ENCODE data around the gene DOCK2. TPM values are rescaled to one million over a fixed set of nuclear protein-coding genes. Genes with fewer than 3 reads are reported as not detected.
"Not testable (repeated sequence)": the region's sequence is repeated elsewhere in the genome, so short reads cannot be mapped to it uniquely, and the experiment has no call there.

Gene DOCK2
- polyA plus RNA-seq, 1 experiment, result 2.0 TPM

GRCh38 chr5:169724303-169725087, 87.4 kb downstream of the DOCK2 start:
- ChIA-PET POLR2A (interaction anchor here (0.7 kb wide), 1 partner anchor 29 kb away, joined by 7 read pairs; no protein-coding TSS in a partner anchor), CTCF (interaction anchor here (1.1 to 2.3 kb wide), 4 partner anchors 10 to 256 kb away, joined by 5 to 10 read pairs (median 6); partner anchors contain the start of gene INSYN2B)
- no peak for DNase-seq (ENCODE audit: low read depth)
- H3K4me3 ChIP-seq (ENCODE audit: low read depth, low read length), result no peak overlapping the region
- no peaks in the 10 kb centered on the region for H3K27me3 ChIP-seq (ENCODE audit: control insufficient read depth, insufficient read depth, low read length)
- no peaks in the 10 kb centered on the region for H3K36me3 ChIP-seq (ENCODE audit: control insufficient read depth, insufficient read depth, low read length)
- TF ChIP-seq CTCF (IDR thresholded peaks at IDR 0.05; ENCODE audit: insufficient read depth, low read depth, low read length), result no peak

GRCh38 chr5:169725665-169726064, 88.6 kb downstream of the DOCK2 start:
- H3K4me3 ChIP-seq (ENCODE audit: low read depth, low read length); POLR2A ChIA-PET; H3K27me3 ChIP-seq (ENCODE audit: control insufficient read depth, insufficient read depth, low read length); H3K36me3 ChIP-seq (ENCODE audit: control insufficient read depth, insufficient read depth, low read length); DNase-seq (ENCODE audit: low read depth): not testable (repeated sequence)
- CTCF ChIA-PET, result interaction anchor here (1.9 kb wide), 1 partner anchor 12 kb away, joined by 5 read pairs; no protein-coding TSS in a partner anchor

GRCh38 chr5:169728418-169728817, 91.3 kb downstream of the DOCK2 start:
- POLR2A ChIA-PET, result no interaction called here
- Histone ChIP-seq H3K36me3 (ENCODE audit: control insufficient read depth, insufficient read depth, low read length) (no peaks in the 10 kb centered on the region), H3K27me3 (ENCODE audit: control insufficient read depth, insufficient read depth, low read length) (no peaks in the 10 kb centered on the region), H3K4me3 (ENCODE audit: low read depth, low read length) (no peak overlapping the region)
- TF ChIP-seq CTCF (IDR thresholded peaks at IDR 0.05; ENCODE audit: insufficient read depth, low read depth, low read length), result no peak
- CTCF ChIA-PET, result interaction anchor here (0.9 to 1.2 kb wide), 2 partner anchors 10 to 343 kb away, joined by 3 to 4 read pairs; no protein-coding TSS in a partner anchor
- DNase-seq (ENCODE audit: low read depth), result no peak

- ChIA-PET POLR2A (no interaction called here), CTCF (interaction anchor here (1.9 kb wide), 1 partner anchor 13 kb away, joined by 4 read pairs; no protein-coding TSS in a partner anchor)
- Histone ChIP-seq H3K4me3 (ENCODE audit: low read depth, low read length) (no peak overlapping the region), H3K36me3 (ENCODE audit: control insufficient read depth, insufficient read depth, low read length) (no peaks in the 10 kb centered on the region), H3K27me3 (ENCODE audit: control insufficient read depth, insufficient read depth, low read length) (no peaks in the 10 kb centered on the region)
- no peak for DNase-seq (ENCODE audit: low read depth)
- TF ChIP-seq CTCF (IDR thresholded peaks at IDR 0.05; ENCODE audit: insufficient read depth, low read depth, low read length), result no peak
Measured at GRCh38 chr5:169731221-169731620, 94.1 kb downstream of the DOCK2 start.

GRCh38 chr5:169732841-169733240, 95.8 kb downstream of the DOCK2 start:
- TF ChIP-seq CTCF (IDR thresholded peaks at IDR 0.05; ENCODE audit: insufficient read depth, low read depth, low read length), result no peak
- DNase-seq (ENCODE audit: low read depth), result no peak
- H3K27me3 ChIP-seq (ENCODE audit: control insufficient read depth, insufficient read depth, low read length), result no peaks in the 10 kb centered on the region
- ChIA-PET POLR2A (no interaction called here), CTCF (no interaction called here)
- no peaks in the 10 kb centered on the region for H3K36me3 ChIP-seq (ENCODE audit: control insufficient read depth, insufficient read depth, low read length)
- H3K4me3 ChIP-seq (ENCODE audit: low read depth, low read length), result no peak overlapping the region
